ENCODE data around the gene PEX5L. TPM values are rescaled to one million over a fixed set of nuclear protein-coding genes. Genes with fewer than 3 reads are reported as not detected.

The PEX5L gene
- total RNA-seq, 2 experiments from 2014 or later: not detected

DNA sequence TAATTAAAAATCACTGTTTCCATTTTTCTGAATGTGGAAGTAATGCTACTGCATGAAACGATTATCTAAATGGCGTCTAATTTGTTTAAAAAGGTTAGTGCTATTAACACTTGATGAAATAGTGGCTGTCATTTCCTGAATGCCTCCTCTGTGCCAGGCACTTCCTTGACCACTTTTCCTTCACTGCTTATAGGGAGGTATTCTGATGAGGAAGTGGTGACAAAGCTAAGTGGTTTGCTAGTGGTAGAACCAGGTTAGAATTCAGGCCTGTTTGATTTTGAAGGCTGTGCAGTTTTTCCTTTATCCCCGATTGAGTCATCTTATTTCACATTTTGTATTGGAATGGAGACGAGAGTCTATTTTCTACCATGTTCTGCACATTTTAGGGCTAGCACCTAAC lies 264.9 kb downstream of the PEX5L start:
- Mint-ChIP-seq H3K4me3 (no peak overlapping the region), H3K9me3 (peaks cover 2% of the 10 kb centered on the region), H3K27ac (no peak overlapping the region), H3K36me3 (ENCODE audit: low read depth) (peaks cover 42% of the 10 kb centered on the region), H3K4me1 (ENCODE audit: low read depth) (no peaks in the 10 kb centered on the region), H3K27me3 (ENCODE audit: low read depth) (no peaks in the 10 kb centered on the region)
- DNase-seq: no peak
- CTCF ChIA-PET: no interaction called here
- intact Hi-C loops (cut with micrococcal nuclease): no loop called here

DNA sequence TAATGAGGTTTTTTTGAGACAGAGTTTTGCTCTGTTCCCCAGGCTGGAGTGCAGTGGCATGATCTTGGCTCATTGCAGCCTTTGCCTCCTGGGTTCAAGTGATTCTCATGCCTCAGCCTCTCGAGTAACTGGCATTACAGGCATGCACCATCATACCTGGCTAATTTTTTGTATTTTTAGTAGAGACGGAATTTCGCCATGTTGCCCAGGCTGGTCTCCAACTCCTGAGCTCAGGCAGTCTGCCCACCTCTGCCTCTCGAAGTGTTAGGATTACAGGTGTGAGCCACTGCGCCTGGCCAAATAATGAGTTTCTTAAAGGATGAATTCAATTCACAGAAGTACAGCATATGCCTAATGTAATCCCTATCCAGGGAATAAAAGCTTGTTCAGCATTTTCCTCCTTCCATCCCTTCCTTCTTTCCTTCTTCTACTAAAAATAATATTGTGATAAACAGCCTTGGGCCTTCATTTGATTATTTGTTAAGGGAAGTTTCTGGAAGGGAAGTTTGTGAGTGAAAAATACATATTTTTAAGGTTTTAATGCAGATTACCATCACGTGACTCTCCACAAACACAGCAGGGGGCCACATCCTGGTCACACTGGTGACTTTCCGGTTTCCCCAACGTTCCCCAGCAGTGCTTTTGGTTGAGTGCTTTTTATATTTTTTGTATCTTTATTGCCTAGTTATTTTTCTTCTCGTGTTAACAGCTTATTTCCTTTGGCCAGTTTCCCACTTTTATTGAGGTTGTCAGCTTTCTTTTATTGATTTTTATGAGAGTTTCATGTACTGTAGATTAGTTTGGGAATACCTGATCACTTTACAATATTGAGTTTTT lies 267.1 kb downstream of the PEX5L start:
- Mint-ChIP-seq H3K9me3 (peaks cover 2% of the 10 kb centered on the region), H3K27me3 (ENCODE audit: low read depth) (no peaks in the 10 kb centered on the region), H3K36me3 (ENCODE audit: low read depth) (peaks cover 43% of the 10 kb centered on the region), H3K4me1 (ENCODE audit: low read depth) (no peaks in the 10 kb centered on the region), H3K4me3 (no peak overlapping the region), H3K27ac (no peak overlapping the region)
- no peak for DNase-seq
- intact Hi-C loops (cut with micrococcal nuclease): no loop called here
- CTCF ChIA-PET: no interaction called here

DNA sequence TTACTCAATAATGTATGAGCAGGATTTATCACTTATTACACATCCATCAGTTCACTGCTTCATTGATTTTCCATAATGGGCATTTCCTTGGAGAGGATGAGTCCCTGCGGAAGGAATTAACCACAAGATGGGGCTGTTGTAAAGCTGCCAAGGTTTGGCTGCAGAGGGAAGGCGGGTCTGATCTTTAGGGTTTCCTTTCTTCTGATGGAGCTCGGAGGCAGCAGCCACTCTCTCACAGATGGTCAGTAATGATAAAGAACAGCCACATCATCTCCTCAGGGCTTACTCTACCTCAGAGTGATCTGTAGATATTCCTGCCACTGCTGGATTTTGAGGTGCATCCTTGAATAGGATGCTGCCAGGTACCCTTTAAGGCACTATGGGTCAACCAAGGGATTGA lies 268.7 kb downstream of the PEX5L start:
- CTCF ChIA-PET: interaction anchor here (0.5 to 0.6 kb wide), 3 partner anchors 96 to 405 kb away, joined by 3 to 7 read pairs (median 3); no protein-coding TSS in a partner anchor
- no peak for DNase-seq

GRCh38 chr3:179766416-179767133 lies 270.2 kb downstream of the PEX5L start:
- no peaks in the 10 kb centered on the region for H3K27me3 Mint-ChIP-seq (ENCODE audit: low read depth)
- no peaks in the 10 kb centered on the region for H3K4me1 Mint-ChIP-seq (ENCODE audit: low read depth)
- no peak overlapping the region for H3K27ac Mint-ChIP-seq
- DNase-seq: no peak
- peaks cover 35% of the 10 kb centered on the region for H3K36me3 Mint-ChIP-seq (ENCODE audit: low read depth)
- H3K4me3 Mint-ChIP-seq: no peak overlapping the region
- H3K9me3 Mint-ChIP-seq: no peaks in the 10 kb centered on the region
- intact Hi-C loops (cut with micrococcal nuclease): no loop called here
- CTCF ChIA-PET: no interaction called here

More for the DNA sequence above, 268.7 kb downstream of the PEX5L start:
- Mint-ChIP-seq H3K9me3 (no peaks in the 10 kb centered on the region), H3K4me1 (ENCODE audit: low read depth) (no peaks in the 10 kb centered on the region), H3K4me3 (no peak overlapping the region), H3K36me3 (ENCODE audit: low read depth) (peaks cover 34% of the 10 kb centered on the region), H3K27ac (no peak overlapping the region), H3K27me3 (ENCODE audit: low read depth) (no peaks in the 10 kb centered on the region)
- intact Hi-C loops (cut with micrococcal nuclease): no loop called here

DNA sequence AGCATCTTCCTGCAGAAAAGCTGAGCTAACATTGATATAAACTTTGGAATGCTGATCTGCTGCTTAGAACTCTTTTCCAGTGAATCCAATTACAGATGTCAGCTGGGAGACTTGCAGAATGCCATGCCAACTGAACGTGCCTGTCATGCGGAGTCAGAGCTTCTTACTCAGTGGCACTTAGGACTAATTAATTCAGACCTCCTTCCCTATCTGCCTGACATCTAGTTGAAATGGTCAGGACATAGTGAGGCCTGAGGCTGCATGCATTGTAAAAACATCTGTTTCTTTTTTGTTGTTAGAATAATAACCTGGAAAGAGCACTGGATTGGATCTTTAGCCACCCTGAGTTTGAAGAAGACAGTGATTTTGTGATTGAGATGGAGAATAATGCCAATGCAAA lies 271.3 kb downstream of the PEX5L start:
- Mint-ChIP-seq H3K4me1 (ENCODE audit: low read depth) (no peaks in the 10 kb centered on the region), H3K36me3 (ENCODE audit: low read depth) (peaks cover 41% of the 10 kb centered on the region)
- intact Hi-C loops (cut with micrococcal nuclease): no loop called here

DNA sequence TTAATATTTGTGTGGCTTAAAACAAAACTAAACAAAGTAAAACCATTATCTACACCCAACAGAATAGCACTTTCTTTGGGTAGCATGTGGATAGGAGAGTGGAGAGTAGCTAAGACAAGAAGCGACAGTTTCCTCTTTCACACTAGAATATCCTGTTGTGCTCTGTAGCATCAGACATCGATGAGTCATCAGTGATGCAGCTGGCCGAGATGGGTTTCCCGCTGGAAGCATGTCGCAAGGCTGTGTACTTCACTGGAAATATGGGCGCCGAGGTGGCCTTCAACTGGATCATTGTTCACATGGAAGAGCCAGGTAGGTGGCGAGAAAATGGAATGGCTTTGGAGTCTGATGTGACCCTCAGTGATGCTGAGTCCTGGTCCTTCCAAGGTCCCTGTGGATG lies 275.8 kb downstream of the PEX5L start:
- H3K4me3 Mint-ChIP-seq: no peak overlapping the region
- no peak for DNase-seq
- H3K27ac Mint-ChIP-seq: no peak overlapping the region
- CTCF ChIA-PET: interaction anchor here (0.6 to 0.9 kb wide), 2 partner anchors 23 to 619 kb away, joined by 3 to 4 read pairs; no protein-coding TSS in a partner anchor
- no peaks in the 10 kb centered on the region for H3K4me1 Mint-ChIP-seq (ENCODE audit: low read depth)
- no peaks in the 10 kb centered on the region for H3K9me3 Mint-ChIP-seq
- H3K36me3 Mint-ChIP-seq (ENCODE audit: low read depth): peaks cover 54% of the 10 kb centered on the region
- intact Hi-C loops (cut with micrococcal nuclease): no loop called here
- H3K27me3 Mint-ChIP-seq (ENCODE audit: low read depth): no peaks in the 10 kb centered on the region

More for the DNA sequence above, 271.3 kb downstream of the PEX5L start:
- DNase-seq: no peak
- Mint-ChIP-seq H3K27me3 (ENCODE audit: low read depth) (no peaks in the 10 kb centered on the region), H3K4me3 (no peak overlapping the region), H3K9me3 (no peaks in the 10 kb centered on the region), H3K27ac (no peak overlapping the region)
- CTCF ChIA-PET: no interaction called here

- Mint-ChIP-seq H3K36me3 (ENCODE audit: low read depth) (peaks cover 13% of the 10 kb centered on the region), H3K27ac (no peak overlapping the region), H3K4me3 (no peak overlapping the region), H3K27me3 (ENCODE audit: low read depth) (no peaks in the 10 kb centered on the region), H3K4me1 (ENCODE audit: low read depth) (no peaks in the 10 kb centered on the region), H3K9me3 (no peaks in the 10 kb centered on the region)
- CTCF ChIA-PET: interaction anchor here (0.6 kb wide), 1 partner anchor 178 kb away, joined by 4 read pairs; no protein-coding TSS in a partner anchor
- peak; percentile 18 for DNase-seq
- intact Hi-C loops (cut with micrococcal nuclease): no loop called here
Measured at GRCh38 chr3:179750720-179751328, 285.9 kb downstream of the PEX5L start.

- no peak for DNase-seq
- no peak overlapping the region for H3K4me3 Mint-ChIP-seq
- H3K9me3 Mint-ChIP-seq: no peaks in the 10 kb centered on the region
- no peak overlapping the region for H3K27ac Mint-ChIP-seq
- CTCF ChIA-PET: no interaction called here
- H3K36me3 Mint-ChIP-seq (ENCODE audit: low read depth): peaks cover 13% of the 10 kb centered on the region
- intact Hi-C loops (cut with micrococcal nuclease): no loop called here
- H3K4me1 Mint-ChIP-seq (ENCODE audit: low read depth): no peaks in the 10 kb centered on the region
- no peaks in the 10 kb centered on the region for H3K27me3 Mint-ChIP-seq (ENCODE audit: low read depth)
Measured at GRCh38 chr3:179745716-179746115, 291.0 kb downstream of the PEX5L start.

DNA sequence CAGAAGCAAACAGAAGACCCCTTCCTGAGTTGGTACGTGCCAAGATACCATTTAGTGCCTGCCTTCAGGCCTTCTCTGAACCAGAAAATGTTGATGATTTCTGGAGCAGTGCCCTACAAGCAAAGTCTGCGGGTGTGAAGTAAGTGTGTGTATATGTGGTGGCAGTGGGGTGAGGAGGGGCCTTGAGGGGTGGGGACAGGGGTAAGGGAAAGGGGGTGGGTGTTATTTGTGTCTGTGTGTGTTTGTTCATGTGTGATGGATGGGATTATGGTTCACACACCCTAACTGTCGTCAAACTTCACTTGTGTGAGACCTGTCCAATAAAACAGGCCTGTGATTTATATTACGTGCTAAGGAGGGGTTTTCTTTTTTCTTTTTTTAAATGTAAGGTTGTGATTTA lies 291.7 kb downstream of the PEX5L start:
- no peak overlapping the region for H3K4me3 Mint-ChIP-seq
- no peak for DNase-seq
- H3K4me1 Mint-ChIP-seq (ENCODE audit: low read depth): no peaks in the 10 kb centered on the region
- peaks cover 15% of the 10 kb centered on the region for H3K36me3 Mint-ChIP-seq (ENCODE audit: low read depth)
- CTCF ChIA-PET: no interaction called here
- no peaks in the 10 kb centered on the region for H3K9me3 Mint-ChIP-seq
- H3K27ac Mint-ChIP-seq: no peak overlapping the region
- H3K27me3 Mint-ChIP-seq (ENCODE audit: low read depth): no peaks in the 10 kb centered on the region
- intact Hi-C loops (cut with micrococcal nuclease): no loop called here

Data from activated naive CD4-positive, alpha-beta T cell treated with anti-CD3 and anti-CD28 coated beads for 36 hours (primary cell).